Kidney glomerular epithelial cell (primary cell): ENCODE data around the gene FEV.
A peak's percentile ranks its signal among the peaks of the same experiment; 100 is the strongest.

Source experiments
- DNase-seq: peaks from one replicate; lab custom pipeline; 2025; lab: John Stamatoyannopoulos, UW

The FEV gene

GRCh38 chr2:218985021-218985324 lies at the start of gene FEV:
Gene FEV, minus strand, starts transcription at chr2:218985184. Its CDS starts 109 bp downstream, at chr2:218985075.
- DNase-seq = no peak

- DNase-seq = no peak
Measured at GRCh38 chr2:219032051-219032745, 47.2 kb upstream of the FEV start.

GRCh38 chr2:219031005-219031738 lies 46.2 kb upstream of the FEV start:
- no peak for DNase-seq

- DNase-seq = no peak
Measured at GRCh38 chr2:219030177-219030940, 45.4 kb upstream of the FEV start.

- peak; percentile 68 for DNase-seq
Measured at GRCh38 chr2:219029829-219030165, 44.8 kb upstream of the FEV start.

GRCh38 chr2:219028996-219029828 lies 44.2 kb upstream of the FEV start:
- no peak for DNase-seq

- DNase-seq = no peak
Measured at GRCh38 chr2:219028141-219028540, 43.2 kb upstream of the FEV start.

GRCh38 chr2:219027511-219028055 lies 42.6 kb upstream of the FEV start:
- DNase-seq = no peak

- DNase-seq = no peak
Measured at GRCh38 chr2:219026946-219027345, 42.0 kb upstream of the FEV start.

GRCh38 chr2:219025637-219026585 lies 40.9 kb upstream of the FEV start:
- no peak for DNase-seq

GRCh38 chr2:219024059-219024458 lies 39.1 kb upstream of the FEV start:
- no peak for DNase-seq

GRCh38 chr2:219023045-219023605 lies 38.1 kb upstream of the FEV start:
- no peak for DNase-seq

GRCh38 chr2:219022616-219023015 lies 37.6 kb upstream of the FEV start:
- no peak for DNase-seq

GRCh38 chr2:219022041-219022440 lies 37.1 kb upstream of the FEV start:
- DNase-seq = no peak

- no peak for DNase-seq
Measured at GRCh38 chr2:219021591-219021990, 36.6 kb upstream of the FEV start.

GRCh38 chr2:219020604-219021365 lies 35.8 kb upstream of the FEV start:
- no peak for DNase-seq

- DNase-seq = no peak
Measured at GRCh38 chr2:219019436-219019835, 34.5 kb upstream of the FEV start.

GRCh38 chr2:219018726-219019125 lies 33.7 kb upstream of the FEV start:
- no peak for DNase-seq

- DNase-seq = no peak
Measured at GRCh38 chr2:219018286-219018685, 33.3 kb upstream of the FEV start.
